Measurements from ENCODE around the gene POLE3.
"Not testable (repeated sequence)": the region's sequence is repeated elsewhere in the genome, so short reads cannot be mapped to it uniquely, and the experiment has no call there.

Gene POLE3, protein sequence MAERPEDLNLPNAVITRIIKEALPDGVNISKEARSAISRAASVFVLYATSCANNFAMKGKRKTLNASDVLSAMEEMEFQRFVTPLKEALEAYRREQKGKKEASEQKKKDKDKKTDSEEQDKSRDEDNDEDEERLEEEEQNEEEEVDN

DNA sequence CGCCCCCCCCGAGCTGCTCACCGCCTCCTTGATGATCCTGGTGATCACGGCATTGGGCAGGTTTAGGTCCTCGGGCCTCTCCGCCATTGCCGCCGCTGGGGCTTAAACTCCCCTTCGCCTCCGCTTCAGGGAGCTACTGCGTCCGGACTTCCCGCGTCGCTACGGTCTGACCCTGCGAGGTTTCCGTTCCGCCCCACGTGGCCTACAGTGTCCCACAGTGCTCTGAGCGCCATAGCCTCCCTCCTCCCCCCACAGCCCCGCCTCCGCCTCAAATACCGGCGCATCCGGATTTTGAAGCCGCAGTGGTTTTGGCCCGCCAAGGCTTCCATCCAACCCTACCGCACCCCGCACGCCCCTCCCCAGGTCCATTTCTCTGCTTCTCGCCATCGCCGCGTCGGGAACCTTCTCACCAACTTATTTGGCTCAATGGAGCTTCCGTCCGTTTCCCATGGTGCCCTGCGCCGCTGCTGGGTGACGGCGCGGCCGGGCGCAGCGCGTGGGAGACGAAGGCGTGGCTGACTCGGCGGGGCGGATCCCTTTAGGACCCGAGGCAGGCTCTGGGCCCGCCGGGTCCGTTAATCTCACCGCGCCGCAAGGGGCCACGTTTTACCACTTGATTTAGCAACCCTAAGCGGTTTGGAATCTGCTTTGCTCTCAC is at the start of gene POLE3, which contains the start of gene C9orf43:
POLE3 (minus strand) TSS at position 469 of the 658 bp plus-strand sequence; CDS start at position 87, 382 bp downstream.
C9orf43 (plus strand) TSS at position 541 of the 658 bp plus-strand sequence. CDS start 2,747 bp downstream, outside the sequence.
- DNase-seq: peak; percentile 97

DNA sequence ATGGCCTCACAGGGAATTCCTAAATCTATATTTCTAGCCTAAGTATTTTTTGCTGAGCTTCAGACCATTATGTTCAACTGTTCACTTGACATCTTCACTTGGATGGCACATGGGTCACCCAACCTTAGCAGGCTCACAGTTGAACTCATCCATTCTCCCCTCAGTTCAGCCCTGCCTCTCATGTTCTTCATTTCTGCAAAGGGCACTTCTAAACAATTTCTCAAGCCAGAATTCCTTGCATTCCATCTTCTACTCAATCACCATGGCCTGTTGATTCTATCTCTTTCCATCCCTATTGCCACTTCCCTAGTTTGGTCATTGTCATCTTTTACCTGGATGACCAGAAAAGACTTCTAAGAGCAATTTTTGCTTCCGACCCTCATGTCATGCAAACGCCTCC is 45.8 kb upstream of the POLE3 start:
- DNase-seq: no peak

DNA sequence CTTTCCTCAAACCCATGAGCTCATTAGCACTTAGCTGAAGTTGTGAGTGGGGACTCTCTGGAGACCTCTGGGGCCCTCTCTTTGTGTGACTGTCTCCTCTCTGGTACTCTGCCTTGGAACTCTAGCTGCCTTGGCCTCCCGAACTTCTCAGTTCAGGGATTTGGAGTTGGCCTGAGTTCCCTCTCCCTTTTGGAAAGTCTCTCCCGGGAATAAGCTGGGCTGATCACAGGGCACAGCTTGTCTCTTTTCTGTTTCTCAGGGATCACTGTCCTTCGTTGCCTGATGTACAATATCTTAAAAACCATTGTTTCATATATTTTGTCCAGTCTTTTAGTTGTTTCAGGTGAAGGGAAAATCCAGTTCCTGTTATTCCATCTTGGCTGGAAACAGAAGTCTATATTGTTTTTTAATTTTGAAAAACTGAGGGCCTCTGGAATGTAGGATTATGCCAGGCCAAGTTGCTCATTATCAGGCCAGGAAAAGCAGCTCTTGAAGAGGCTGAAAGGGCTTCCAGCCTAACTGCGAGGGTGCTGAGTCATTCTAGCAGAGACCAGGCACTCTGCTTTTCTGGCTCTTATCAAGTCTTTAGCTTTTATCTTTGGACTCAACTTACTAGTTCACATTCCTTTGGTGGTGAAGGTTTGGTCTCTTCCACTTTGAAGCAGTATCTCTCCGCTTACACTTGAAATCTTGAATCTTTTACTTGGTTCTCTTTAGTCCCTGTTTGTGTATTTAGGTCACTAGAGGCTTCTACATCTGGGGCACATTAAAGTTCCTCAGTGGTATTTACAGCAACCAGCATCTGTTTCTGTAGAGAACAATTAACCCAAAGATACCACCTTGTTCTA is 44.7 kb upstream of the POLE3 start:
- no peak for DNase-seq

DNA sequence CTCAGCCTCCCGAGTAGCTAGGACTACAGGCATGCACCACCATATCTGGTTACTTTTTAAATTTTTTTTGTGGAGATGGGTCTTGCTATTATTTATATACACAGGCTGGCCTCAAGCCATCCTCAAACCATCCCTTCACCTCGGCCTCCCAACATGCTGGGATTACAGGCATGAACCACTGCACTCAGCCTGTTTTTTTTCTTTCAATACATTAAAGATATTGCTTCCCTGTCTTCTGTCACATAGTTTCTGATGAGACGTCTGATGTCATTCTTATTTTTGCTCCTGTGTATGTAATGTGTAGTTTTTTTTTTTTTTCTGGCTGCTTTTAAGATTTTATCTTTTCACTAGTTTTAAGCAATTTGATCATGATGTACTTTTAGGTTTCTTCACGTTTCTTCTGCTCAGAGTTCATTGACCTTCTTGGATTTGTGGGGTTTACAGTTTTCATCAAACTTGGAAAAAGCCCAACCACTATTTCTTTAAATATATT is 41.7 kb upstream of the POLE3 start:
- DNase-seq: no peak

DNA sequence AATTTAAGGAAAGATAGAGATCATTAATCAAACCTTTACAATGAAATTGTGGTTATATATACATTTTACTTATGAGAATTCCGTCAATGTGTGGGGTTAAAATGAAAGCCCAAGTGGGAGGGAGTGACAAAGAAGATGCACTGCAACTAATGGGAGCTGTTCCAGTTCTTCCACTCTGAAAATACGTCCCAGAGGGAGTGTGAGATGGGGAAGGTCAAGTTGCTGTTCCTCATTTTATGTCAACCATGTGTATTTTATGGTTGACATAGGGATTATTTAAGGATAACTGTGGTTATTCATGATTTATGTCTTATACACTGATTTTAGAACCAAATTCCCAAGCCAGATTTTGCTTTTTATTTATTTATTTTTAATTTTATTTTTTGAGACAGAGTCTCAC is 38.9 kb upstream of the POLE3 start:
- DNase-seq: no peak

DNA sequence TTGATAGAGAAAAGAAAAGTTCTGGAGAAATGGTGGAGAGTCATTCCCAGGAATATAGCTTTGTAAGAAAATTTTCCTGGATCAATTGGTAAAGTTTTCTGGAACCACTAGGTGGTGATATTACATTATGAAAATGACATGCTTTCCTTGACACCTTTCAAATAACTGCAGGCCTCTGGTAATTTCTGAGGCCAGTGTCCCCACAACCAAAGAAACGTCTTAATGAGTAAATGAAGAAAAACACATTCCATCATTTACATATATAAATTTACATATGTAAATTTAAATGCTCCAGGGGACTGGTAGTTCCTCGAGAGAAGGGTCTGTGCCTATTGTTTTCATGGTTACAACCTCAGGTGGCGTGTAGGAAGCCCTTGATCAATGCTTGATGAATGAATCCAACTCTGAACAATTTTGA is 35.9 kb upstream of the POLE3 start:
- no peak for DNase-seq

DNA sequence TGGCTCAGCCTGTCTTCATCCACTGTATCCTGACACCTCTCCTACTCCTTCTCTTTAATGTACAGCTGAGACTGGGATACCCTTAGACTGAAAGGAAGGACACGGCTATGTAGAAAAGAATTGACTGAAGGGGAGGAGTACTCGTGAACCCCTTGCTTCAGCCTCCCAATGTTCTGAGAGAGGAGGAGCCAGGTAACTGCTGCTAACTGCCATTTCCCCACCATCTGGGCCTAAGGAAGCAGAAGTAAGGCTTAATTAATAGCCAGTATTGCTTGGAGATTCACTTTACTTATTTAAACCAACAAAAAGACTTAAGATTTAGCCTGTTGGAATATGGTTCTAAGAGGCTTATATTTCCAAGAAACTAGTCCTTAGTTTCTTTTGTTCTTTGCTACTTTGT is 34.3 kb upstream of the POLE3 start:
- no peak for DNase-seq

DNA sequence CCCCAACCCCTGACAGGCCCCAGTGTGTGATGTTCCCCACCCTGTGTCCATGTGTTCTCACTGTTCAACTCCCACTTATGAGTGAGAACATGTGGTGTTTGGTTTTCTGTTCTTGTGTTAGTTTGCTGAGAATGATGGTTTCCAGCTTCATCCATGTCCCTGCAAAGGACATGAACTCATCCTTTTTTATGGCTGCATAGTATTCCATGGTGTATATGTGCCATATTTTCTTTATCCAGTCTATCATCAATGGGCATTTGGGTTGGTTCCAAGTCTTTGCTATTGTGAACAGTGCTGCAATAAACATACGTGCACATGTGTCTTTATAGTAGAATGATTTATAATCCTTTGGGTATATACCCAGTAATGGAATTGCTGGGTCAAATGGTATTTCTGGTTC is 27.2 kb upstream of the POLE3 start:
- DNase-seq: not testable (repeated sequence)

DNA sequence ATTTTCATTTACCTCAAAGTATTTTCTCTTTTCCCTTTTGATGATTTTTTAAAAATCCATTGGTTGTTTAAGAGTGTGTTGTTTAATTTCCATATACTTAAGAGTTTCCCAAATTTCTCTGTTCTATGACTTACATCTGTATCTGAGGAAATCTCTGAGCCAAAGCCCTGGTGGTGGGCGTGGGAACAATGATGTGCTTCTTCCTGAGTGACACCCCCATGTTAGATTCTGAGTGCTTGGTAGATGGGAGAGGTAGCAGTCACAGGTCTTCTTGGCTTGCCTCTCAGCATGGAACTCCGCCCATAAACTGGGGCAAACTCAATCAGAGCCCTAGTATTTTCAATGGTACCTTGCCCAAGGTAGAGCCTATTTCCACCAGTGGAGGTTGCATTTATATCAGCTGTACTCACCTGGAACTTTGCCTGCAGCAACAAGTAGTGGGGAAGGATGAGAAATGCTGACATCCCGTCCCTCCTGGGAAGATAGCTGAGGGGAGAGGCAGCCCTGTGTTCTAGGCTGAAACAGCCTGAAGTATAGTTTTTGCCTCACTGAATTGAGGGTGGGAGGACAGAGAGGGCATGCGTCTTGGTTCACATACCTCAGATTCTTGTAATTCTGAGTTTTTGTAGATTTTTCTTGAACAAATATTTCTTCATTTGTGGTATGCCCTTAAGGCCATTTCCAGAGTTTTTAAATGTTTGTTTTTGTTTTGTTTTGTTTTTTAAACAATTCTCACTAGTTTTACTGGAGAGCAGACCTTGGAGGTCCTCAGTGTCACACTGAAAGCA is 26.4 kb upstream of the POLE3 start:
- DNase-seq: no peak

DNA sequence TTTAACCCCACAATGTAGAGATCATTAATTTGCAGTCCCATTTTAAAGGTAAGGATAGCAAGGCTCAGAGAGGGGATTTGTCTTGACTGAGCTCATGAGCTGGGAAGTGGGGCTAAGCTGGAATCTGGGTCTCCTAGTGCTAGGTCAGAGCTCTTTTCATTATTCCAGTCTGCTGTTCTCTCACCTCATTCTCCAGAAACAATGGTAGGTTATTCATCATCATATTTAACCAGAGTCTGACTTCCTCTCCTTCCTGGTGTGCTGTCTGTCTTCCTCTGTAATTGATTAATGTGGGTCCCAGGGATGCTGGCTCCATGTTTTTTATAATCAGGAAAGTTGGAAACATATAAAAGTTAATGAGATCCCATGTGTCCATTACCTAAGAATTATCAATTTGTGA is 20.7 kb upstream of the POLE3 start:
- no peak for DNase-seq

DNA sequence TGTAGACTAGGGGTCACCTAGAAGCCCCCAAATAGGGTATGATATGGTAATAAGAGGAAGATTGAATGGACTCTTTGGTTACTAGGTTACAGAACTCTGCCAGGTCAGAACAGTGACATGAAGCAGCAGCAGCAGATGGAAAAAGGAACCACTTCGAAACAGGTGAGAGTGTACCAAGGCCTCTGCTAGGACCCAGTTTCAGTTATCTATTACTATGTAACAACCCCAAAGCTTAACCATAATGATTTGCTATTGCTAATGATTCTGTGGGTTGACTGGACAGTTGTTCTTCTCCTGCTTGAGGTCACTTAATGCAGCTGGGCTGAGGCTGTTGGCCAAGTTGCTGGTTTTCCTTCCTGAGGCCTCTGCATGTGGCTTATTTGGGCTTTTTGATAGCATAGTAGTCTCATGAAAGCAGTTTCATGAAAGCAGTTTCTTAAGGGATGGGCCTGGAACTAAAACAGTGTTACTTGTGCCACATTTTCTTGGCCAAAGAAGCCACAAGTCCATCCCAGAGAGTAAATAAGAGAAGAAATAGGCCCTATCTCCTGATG is 17.7 kb upstream of the POLE3 start:
- DNase-seq: no peak

DNA sequence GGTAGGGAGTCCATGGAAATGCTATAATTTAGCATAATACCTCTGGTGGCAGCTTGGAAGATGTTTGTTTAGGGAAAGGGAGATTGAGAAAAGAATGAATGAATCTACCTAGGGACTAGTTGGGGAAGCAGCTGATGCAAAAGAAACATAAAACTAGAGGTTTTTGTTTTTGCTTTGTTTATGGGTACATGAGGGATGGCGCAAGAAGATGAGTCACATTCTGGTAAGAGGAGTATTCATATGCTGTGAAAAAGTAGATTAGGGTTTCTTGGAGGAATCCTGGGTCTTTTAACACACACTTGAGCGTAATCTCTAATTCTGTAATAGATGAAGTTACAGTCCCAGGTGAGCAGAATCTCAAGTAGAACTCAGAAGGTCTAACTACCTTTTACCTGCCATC is 17.2 kb upstream of the POLE3 start:
- DNase-seq: no peak

DNA sequence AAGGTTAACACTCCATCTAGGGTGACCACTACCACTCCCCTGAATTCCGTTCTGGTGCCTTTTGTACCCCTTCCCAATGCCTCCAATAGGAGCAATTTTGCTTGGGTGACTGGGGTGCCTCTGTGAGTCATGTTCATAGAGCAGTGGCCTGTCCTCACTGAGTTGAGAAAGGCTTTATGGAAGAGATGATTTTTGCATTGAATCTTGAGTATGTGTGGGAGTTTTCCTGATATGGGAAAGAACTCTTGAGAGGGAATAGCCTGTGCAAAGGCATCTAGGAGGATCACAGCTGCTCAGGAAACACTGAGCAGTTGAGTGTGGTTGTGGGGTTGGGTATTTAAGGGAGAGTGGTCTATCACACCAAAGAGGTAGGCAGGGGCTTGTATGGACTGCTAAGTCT is 16.2 kb upstream of the POLE3 start:
- DNase-seq: no peak

DNA sequence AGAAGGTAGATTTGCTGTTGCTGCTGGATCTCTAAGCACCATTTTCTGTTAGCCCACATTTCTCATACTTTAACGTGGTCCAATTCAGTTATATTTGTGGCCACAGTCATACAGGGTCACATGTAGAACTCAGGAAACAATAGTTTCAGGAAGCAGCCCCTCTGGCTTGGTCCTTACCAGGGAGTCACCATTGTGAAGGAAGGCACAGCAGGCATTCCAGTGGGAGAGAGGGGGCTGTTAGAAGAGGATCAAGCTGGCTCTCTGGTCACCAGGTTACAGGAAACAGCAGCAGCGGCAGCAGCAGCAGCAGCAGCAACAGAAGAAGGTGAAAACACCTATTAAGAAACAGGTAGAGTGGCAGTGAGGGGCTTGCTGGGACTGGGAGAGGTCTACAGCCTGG is 14.6 kb upstream of the POLE3 start:
- DNase-seq: no peak

DNA sequence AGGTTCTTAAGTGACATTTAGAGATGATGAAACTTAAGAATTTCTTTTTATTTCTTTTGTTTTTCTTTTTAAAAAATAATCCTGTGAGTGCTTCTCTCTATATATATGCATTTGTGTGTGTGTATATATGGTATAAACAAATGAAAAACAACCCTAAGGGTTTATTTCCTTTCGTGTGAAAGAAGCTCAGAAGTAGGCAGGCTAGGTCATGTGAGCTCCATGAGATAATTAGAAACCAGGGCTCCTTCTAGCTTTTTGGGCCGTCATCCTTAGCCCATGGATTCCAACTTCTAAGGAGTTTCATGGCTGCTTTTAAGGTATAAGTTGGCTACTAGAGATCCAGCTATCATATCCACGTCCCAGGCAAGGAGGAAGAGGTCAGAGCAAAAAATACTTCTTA is 11.3 kb upstream of the POLE3 start:
- no peak for DNase-seq

DNA sequence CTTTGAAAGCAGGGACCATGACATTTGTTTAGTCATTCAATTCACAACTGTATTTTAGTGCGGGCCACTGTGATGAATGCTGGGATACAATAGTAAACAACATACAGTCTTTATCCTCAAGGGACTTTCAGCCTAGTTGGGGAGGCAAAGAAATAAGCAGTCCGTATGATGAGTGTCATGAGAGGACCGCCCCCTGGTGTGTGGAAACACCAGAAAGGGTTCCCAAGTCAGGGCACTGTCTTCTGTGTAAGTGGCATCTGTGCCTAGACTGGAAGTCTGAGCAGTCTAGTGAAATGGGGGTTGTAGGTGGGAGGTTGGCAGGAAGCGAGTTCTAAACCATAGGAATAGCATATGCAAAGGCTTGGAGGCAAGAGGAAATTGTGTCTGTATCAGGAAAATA is 6.9 kb upstream of the POLE3 start:
- DNase-seq: no peak

DNA sequence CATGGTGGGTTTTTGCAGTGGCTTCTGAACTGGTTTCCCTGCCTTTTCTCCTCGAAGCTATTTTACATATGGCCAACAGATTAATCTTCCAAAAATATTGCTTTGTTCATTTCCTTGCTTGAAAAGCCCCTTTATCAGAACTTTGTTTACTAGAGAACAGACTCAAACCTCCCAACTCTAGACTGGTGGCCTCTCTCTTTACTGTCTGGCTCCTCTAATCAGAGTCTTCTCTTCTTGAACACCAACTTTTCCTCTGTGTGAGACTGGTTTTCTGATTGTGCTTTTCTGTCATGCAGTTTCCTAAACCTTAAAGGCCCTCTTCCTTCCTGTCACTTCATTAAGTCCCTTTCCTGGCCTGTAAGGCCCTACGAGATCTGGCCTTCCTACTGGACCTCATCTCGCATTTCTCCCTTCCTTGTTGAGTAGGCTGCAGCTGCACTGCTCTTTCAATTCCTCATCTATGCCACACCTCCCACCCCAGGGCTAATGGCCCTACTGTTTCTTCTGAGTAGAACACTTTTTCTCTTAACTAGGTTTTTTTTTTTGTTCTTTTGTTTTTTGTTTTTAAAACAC is 5.8 kb upstream of the POLE3 start:
- no peak for DNase-seq

DNA sequence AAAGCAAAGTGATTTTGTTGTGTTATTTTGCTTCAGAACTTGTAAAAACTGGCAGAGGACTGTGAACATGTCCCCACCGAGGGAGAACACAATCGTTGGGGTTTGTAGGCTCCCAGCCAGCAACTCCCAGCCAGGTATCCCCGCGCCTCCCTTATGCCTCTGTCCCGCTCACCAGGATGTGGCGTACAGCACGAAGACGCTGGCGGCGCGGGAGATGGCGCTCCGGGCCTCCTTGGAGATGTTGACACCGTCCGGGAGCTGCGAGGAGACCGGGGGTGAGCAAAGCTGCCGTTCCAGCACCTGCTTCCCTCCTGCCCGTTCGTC is 630 bp downstream of the POLE3 start:
- DNase-seq: no peak

DNA sequence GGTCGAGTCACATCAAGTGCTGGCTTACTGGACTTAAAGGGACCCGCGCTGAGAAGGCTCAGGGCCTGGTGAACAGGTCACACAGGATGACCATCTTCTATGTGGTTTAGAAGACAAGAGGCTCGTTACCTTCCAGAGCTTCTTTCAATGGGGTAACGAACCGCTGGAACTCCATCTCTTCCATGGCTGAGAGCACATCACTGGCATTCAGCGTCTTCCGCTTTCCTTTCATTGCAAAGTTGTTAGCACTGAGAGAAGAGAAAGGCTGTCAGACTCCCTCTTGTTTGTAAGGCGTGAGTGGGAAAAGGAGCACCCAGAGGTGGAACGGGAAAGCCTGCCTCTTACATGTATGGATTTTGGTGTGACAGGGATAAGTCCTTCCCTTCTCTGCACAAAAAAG is 994 bp downstream of the POLE3 start:
- DNase-seq: no peak

DNA sequence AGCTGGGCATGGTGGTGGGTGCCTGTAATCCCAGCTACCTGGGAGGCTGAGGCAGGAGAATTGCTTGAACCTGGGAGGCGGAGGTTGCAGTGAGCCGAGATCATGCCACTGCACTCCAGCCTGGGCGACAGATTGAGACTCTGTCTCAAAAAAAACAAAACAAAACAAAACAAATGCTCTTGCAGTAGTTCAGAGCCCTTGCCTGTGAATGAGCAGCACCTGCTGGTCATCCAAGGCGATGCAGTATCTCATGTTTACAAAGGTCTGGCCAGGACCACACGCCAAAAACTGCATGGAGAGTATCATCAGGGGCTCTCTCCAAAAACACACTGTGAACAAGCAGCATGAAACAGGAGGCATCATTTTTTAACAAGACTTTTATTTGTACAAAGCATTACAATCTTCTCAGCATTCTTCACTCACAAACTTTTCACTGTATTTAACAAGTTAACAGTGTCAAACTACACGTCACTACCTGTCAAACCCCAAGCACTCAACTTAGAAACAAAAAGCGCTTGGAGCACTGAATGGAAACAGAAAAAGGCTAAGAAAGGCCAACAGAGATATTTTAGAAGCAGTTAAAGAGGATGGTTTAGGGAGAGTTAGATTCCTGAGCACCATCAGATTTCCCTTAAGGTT is 3.5 kb downstream of the POLE3 start:
- peak; percentile 65 for DNase-seq

DNA sequence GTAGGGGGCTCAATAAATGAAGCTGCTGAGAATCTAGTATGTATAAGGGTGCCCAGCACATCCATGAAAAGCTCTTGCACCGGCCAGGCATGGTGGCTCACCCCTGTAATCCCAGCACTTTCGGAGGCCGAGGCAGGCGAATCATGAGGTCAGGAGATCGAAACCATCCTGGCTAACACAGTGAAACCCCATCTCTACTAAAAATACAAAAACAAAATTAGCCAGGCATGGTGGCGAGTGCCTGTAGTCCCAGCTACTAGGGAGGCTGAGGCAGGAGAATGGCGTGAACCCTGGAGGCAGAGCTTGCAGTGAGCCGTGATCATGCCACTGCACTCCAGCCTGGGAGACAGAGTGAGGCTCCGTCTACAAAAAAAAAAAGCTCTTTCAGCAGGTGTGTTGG is 4.1 kb downstream of the POLE3 start:
- not testable (repeated sequence) for DNase-seq

DNA sequence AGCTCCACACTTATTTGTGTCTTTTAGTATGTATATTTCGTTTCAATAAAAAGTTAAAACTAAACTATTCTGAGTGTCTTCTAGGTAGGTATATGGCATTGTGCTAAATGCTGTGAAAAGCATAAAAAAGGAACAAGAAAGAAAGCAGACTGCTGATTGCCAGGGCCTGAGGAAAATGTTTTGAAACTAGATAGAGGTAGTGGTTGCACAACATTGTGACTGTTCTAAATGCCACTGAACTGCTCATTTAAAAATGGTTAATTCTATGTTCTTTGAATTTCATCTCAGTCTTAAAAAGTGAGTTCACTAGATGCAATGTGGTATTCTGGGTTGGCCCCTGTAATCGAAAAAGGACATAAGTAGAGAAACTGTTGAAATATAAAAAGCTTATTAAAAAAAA is 6.8 kb downstream of the POLE3 start:
- no peak for DNase-seq
